Vagina (tissue), 2 donors: ENCODE data around the gene IGLL5.

ENCODE experiments used
- CTCF ChIP-seq, 3 experiments: fragments of 450-650 bp in 2 of 3; fragments of 200-600 bp in 1 of 3; sonication (generic) in 1 of 3; IDR thresholded peaks; one replicate each; pipeline ENCODE4 v1.5.1; 2017 to 2019; ENCODE audit warnings: antibody characterized with exemption in 3 of 3, mild to moderate bottlenecking in 2 of 3, moderate library complexity in 2 of 3
- POLR2A ChIP-seq, 2 donors: fragments of 450-650 bp; IDR thresholded peaks; one replicate each; pipeline ENCODE4 v1.6.1; 2017; ENCODE audit warnings: antibody characterized with exemption in 2 of 2, mild to moderate bottlenecking in 2 of 2, moderate library complexity in 2 of 2

- TF ChIP-seq CTCF (IDR thresholded peaks at IDR 0.05) (no peak), POLR2A (IDR thresholded peaks at IDR 0.05) (no peak)
These were observed 4.8 kb downstream of the IGLL5 start for GRCh38 chr22:22892096-22893052.
